Upper lobe of left lung (tissue), 4 donors: Measurements from ENCODE around the gene TTC33.

Experiments
- CTCF ChIP-seq, 6 experiments: fragments of 450-650 bp in 4 of 6; fragments of 200-600 bp in 2 of 6; sonication (generic) in 2 of 6; IDR thresholded peaks; one replicate each; pipeline ENCODE4 v1.5.1; 2016 to 2019; ENCODE audit warnings: antibody characterized with exemption in 6 of 6
- EP300 ChIP-seq, 4 donors: sonication (generic); formaldehyde crosslinking; IDR thresholded peaks; one replicate each; pipeline ENCODE4 v1.5.1; 2017; ENCODE audit warnings: antibody characterized with exemption in 4 of 4, control low read depth in 2 of 4
- POLR2A ChIP-seq, 4 donors: fragments of 450-650 bp; IDR thresholded peaks; one replicate each; pipeline ENCODE4 v1.5.1; 2016 to 2017; ENCODE audit warnings: antibody characterized with exemption in 4 of 4, mild to moderate bottlenecking in 2 of 4
- POLR2AphosphoS5 ChIP-seq, 2 donors: sonication (generic); formaldehyde crosslinking; IDR thresholded peaks; one replicate each; pipeline ENCODE4 v1.5.1; 2017; ENCODE audit warnings: antibody characterized with exemption in 2 of 2

GRCh38 chr5:40557501-40557900 lies 198.3 kb downstream of the TTC33 start:
- TF ChIP-seq POLR2A (IDR thresholded peaks at IDR 0.05) (no peak), CTCF (IDR thresholded peaks at IDR 0.05) (no peak), POLR2AphosphoS5 (IDR thresholded peaks at IDR 0.05) (no peak), EP300 (IDR thresholded peaks at IDR 0.05) (no peak)
